HG03457 (cell line): ENCODE results near the gene PSMD8.
"Not testable (repeated sequence)": the region's sequence is repeated elsewhere in the genome, so short reads cannot be mapped to it uniquely, and the experiment has no call there.

Experiments
- ATAC-seq: cut with Tn5 transposase; IDR thresholded peaks from one replicate; pipeline ENCODE4 v1.9.1; 2021; ENCODE audit warnings: moderate number of reproducible peaks; ENCODE audit not compliant: unreplicated experiment

Gene PSMD8

DNA sequence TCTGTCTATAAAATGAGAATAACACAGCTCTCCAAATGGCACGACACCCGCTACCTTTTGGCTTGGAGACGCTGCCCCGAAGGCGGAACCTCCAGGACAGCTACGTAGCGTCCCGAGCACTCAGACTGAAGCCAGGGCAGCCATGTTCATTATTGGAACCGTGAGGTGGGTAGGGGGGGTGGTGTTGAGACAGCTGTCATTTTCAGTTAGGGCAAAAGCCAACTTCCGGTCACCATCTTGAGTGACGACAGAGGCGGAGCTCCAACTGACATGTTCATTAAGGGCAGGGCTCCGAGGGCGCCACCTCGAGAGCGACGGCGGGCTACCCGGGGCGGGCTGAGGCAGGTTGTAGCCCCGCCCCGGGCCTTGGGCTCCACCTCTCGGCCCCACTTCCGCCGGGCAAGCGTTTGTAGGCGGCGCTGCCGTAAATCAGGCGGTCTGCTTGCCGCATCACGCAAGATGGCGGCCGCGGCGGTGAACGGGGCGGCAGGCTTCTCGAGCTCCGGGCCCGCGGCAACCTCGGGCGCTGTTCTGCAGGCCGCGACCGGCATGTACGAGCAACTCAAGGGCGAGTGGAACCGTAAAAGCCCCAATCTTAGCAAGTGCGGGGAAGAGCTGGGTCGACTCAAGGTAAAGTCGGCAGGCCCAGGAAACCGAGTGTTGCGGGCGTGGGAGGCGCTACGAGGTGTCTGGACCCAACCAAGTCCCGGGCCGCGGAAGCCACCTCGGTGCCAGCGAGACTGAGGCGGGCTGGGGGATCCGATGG is at the start of gene PSMD8:
Gene PSMD8, plus strand, starts transcription at position 240 of the 766 bp plus-strand sequence. Its CDS starts 31 bp downstream, at position 271.
- peak; percentile 86 for ATAC-seq

DNA sequence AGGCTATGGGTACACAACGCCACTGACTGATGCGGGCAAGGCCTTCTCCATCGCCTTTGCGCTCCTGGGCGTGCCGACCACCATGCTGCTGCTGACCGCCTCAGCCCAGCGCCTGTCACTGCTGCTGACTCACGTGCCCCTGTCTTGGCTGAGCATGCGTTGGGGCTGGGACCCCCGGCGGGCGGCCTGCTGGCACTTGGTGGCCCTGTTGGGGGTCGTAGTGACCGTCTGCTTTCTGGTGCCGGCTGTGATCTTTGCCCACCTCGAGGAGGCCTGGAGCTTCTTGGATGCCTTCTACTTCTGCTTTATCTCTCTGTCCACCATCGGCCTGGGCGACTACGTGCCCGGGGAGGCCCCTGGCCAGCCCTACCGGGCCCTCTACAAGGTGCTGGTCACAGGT is 47.8 kb upstream of the PSMD8 start:
- no peak for ATAC-seq

DNA sequence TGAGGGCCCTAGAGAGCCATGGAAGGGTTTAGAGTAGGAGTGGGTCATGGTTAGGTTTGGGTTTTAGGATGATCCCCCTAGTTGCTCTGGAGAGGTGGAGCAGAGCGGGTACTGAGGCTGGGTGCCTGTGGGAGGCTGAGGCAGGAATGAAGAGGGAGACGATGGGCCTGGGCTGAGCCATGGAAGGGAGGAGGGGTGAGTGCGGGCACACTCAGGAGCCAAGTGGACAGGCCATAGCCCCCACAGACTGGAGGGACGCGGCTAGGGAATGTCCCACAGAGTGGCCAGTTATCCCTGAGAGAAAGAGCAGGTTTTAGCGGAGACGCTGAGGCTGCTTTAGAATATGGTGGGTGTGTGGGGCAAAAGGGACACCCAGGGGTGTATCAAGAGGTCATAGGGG is 44.7 kb upstream of the PSMD8 start:
- no peak for ATAC-seq

DNA sequence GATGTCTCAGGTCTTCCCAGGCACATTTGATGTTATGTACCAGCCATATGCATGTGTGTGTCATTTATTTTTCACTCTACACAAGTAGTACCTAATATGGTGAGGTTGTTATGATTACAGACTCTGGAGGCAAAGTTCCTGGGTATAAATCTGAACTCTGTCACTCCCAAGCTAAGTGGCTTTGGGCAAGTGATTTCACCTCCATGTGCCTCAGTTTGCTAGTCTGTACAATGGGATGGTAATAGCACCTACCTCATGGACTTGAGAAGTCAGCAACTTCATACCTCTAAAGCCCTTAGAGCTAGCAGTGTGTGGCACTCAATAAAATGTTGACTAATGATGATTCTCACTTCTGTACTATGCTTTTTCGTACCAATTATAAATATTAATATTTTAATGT is 42.6 kb upstream of the PSMD8 start:
- no peak for ATAC-seq

DNA sequence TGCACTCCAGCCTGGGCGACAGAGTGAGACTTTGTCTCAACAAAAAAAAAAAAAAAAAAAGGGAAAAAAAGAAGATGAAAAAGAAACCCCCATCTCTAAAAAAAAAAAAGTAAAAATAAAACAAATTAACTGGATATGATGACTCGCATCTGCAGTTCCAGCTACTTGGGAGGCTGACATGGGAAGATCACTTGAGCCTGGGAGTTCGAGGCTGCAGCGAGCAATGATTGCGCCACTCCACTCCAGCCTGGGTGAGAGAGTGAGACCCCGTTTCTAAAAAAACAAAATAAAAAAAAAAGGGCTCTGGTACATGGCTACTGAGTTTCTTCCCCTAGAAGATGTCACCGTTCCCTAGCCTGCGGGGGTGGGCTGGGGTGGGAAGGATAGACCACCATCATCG is 41.1 kb upstream of the PSMD8 start:
- no peak for ATAC-seq

DNA sequence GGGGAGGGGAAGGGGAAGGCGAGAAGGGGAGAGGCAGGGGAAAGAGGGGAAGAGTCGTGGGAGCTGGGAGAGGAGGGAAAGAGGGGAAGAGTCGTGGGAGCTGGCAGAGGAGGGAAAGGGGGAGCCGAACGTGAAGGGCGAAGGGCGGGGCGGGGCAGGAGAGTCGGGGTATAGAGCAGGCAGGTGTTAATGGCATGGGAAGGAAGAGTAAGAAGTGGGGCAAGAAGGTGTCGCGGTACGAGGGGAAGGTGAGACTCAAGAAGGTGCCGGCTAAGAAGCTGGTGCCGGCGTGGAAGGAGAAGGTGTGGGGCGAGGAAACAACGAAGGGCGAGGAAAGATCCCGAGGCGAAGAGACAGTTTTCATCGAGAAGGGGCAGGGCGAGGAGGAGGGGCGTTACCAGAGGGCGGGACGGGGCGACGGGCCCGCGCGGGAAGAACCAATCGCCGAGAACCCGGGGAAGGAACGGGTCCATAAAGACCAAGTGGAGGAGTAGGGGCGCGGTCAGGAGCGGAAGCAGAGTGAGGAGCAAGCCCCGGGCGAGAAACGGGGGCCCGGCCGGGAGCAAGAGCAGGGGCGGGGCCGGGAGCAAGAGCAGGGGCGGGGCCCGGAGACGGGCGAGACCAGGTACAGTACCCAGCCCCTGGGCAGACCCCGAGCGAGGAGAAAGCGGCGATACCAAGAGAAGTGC is 38.3 kb upstream of the PSMD8 start:
- peak; percentile 65 for ATAC-seq

DNA sequence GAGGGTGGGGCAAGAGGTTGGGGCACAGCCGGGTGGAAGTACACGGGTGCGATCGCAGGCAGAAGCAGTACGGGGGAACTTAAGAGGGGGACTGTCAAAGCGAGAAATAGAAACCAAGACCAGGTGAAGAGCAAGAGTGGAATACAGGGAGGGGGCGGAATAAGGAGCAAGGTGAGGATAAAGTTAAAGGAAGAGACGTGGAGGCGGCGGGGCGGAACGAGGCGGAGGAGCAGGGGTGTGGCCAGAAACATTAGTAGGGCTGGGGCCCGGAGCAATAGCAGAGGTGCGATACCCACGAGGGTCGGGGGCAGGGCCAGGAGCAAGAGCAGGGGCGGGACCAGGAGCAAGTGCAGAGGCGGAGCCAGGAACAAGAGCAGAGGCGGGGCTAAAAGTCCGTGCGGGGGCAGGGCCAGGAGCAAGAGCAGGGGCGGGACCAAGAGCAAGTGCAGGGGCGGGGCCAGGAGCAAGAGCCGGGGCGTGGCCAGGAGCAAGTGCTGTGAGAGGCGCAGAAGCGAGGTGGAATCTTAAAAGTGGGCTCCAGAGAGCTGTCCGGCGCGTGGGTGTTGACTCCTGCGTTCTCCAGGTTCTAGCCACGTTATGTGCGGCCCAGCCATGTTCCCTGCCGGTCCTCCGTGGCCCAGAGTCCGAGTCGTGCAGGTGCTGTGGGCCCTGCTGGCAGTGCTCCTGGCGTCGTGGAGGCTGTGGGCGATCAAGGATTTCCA is 37.6 kb upstream of the PSMD8 start:
- peak; percentile 38 for ATAC-seq

DNA sequence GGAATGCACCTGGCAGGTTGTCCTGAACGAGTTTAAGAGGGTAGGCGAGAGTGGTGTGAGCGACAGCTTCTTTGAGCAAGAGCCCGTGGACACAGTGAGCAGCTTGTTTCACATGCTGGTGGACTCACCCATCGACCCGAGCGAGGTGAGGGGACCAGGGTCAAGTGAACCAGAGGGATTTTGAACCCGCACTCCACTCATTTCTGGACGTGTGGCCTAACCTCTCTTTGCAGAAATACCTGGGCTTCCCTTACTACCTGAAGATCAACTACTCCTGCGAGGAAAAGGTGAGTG is 37.1 kb upstream of the PSMD8 start:
- no peak for ATAC-seq

DNA sequence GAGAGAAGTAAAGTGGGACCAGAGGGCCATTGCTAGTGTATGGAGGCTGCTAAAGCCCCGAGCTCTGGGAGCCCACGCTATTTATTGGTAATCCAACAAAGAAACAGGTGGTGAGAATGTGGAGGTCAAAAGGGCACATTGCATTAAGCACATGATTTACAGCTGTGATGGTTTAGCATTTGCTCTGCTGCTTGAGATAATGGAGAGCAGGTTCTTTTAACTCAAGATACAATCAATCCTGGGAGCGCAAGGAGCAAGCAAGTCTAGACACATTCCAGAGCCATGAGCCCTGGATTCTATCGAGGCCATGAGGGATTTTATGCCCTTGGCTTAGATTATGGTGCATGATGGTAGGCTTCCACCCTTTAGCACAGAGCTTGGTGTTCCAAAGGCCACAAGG is 35.4 kb upstream of the PSMD8 start:
- ATAC-seq, result not testable (repeated sequence)

DNA sequence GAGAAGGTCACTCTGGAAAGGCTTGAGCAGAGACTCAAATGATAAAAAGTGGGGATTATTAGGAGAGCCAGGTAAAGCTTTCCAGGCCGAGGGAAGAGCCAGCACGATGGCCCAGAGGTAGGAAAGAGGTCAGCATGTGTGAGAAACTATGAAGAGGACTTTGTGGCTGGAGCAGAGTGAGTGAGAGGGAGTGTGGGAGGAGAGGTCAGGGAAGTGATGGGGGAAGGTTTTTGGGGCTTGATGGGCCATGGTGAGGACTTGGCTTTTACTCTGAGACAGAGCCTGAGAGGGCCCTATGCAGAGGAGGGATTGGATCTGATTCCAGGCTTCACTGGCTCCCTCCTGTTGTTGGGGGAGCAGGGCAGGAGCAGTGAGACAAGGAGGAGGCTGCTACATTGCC is 33.4 kb upstream of the PSMD8 start:
- no peak for ATAC-seq

DNA sequence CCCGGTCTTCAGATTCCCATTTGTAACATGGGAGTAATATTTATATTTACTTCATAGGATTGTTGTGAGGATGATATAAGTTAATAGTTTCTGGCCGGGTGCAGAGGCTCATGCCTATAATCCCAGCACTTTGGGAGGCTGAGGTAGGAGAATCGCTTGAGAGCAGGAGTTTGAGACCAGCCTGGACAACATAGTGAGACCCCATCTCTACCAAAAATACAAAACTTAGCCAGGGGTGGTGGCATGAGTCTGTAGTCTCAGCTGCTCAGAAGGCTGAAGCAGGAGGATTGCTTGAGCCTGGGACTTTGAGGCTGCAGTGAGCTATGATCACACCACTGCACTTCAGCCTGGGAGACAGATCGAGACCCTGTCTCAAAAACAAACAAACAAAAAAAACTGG is 27.5 kb upstream of the PSMD8 start:
- no peak for ATAC-seq

DNA sequence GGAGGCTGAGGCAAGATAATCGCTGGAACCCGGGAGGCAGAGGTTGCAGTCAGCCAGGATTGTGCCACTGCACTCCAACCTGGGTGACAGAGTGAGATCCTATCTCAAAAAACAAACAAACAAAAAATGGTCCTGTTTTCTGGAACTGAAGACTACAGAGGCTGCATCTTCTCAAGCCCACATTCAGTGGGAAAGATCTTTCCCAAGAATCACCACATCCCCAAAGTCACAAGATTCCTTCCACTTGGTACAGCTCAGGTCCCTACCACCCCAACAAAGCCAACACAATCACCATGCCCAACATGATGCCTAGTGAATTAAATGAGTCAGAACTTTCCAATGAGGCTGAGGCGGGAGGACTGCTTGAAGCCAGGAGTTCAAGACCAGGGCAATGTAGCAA is 23.5 kb upstream of the PSMD8 start:
- ATAC-seq, result no peak

DNA sequence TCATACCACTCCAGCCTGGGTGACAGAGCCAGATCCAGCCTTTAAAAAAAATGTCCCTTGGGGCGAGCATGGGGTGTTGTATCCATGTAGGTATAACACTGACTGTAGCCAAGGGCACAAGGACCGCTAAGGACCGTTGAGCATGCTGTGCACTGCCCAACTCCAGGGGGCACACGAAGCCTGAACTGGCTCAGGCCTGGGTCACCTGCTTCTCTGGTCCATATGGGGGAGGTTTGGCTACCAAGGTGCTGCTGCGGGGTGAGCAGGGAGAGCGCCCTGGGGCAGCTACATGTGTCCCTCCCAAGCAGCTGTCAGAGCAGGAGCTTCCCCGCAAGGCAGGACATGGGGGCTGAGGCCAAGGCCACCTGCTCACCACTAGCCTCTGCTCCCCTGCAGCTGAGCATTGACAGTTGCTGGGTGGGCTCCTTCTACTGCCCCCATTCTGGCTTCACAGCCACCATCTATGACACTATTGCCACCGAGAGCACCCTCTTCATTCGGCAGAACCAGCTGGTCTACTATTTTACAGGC is 22.4 kb upstream of the PSMD8 start:
- ATAC-seq, result no peak

DNA sequence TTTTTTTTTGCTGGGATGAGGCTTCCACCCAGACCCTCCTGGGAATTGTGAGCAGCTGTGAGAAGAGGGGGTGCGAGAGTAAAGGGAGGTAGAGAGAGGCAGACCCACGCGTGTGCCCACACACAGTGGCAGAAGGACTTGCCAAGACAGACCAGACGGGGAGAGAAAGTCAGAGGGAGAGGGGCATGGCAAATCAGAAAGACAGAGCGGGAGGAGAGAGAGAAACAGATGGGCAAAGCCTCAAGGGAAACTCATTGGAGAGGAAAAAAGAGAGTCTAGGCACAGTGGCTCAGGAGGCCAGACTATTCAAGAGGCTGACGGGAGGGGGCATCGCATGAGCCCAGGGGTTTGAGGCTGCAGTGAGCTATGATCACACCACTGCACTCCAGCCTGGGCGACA is 21.8 kb upstream of the PSMD8 start:
- ATAC-seq, result no peak

DNA sequence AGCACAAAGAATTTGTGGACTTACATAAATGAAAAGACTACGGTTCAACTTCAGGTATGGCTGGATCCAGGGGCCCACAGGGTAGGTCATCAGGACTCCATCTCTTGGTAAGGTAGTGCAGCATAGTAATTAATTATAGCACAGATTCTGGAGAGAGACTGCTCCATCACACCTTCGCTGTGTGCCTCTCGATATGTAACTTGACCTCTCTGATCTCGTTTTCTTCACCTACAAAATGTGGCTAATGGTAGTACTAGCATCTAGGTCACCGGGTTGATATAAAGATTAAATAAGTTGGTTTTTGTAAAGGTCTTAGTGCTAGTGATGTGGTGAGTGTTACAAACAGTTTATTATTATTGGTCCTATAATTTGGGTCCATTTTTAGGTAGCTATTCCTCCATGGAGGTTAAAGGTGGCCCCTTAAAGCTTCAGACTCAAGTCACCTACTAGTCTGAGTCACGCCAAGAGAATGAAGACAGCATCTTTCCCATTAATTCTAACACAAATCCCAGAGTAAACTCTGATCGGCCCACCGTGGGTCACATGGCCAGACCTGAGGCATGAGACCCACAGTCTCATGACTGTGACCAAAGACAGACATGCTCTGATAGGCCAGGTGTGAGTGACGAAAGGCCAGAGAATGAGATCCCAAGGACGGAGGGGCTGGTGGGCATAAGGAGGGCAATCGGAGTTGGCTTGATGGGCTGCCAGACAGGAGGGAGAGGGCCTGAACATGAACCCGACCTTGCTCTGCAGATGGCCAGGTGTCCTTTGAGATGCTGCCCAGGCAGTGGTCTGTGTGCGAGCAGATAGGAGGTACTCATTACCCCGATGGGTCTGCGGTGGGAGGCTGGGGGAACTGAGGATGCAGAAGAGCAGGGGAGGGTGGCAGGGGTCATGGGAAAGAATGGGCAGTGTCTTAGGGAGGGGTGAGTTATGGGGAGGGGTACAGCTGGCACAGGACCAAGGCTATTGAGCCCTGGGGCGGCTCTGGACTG is 18.3 kb upstream of the PSMD8 start:
- ATAC-seq, result no peak

DNA sequence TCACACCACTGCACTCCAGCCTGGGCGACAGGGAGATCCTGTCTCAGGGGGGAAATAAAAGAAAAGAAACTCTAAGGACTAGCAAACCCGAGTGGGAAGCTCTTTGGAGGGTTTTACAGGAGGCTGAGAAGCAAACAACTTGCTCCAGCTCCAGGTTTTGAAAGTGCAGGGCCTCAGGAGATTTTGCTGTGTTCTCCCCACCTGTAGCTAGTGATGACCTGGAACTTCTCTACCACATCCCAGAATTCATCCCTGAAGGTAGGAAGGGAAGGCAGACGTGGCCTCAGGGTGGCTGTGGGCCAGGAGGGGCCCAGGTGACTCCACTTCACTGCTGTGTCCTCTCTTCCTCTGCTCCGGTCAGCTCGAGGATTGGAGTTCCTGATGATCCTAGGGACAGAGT is 16.3 kb upstream of the PSMD8 start:
- ATAC-seq, result no peak

DNA sequence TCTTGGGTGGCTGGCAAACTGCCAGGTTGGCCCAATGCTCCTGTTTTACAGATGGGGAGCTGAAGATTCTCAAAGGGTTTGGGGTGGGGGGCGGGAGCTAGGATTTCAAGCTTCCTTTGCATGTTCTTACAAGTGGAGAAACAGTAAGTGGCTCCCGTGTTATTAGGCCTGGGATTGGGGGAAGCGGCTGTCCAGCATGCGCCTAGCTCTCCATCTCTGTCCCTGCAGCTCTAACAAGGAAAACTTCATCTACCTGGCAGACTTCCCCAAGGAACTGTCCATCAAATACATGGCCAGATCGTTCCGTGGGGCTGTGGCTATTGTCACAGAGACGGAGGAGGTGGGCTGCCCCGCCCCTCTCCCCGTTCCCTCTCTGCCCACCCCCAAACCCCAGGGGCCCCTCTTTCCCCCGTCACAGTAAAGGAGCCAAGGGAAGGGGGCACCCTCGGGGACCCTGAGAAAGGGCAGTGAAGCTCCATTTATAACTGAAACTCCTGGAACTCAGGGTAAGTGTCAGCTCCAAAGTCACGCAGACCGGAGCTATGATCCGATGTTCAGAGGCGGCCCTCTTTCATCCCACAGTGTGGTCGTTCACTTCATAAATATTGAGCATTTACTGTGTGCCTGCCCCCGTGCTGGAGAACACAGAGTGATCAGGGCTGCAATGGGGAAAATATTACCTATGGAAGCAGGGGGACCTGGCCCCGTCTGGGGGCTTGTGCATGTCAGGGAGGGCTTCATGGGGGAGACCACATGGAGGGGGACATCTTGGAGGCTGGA is 14.9 kb upstream of the PSMD8 start:
- no peak for ATAC-seq

DNA sequence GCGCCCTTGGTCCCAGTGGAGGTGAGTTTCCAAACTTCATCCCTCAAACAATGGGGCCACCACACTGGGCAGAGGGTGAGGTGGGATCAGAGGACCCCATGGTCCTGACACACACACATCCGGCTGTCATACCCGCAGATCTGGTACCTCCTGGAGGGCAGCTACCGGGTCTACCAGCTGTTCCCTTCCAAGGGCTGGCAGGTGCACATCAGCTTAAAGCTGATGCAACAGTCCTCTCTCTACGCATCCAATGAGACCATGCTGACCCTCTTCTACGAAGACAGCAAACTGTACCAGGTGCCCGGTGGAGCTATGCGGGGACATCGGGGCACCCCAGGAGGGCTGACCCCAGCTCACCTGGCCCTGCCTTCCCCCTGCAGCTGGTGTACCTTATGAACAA is 14.0 kb upstream of the PSMD8 start:
- ATAC-seq, result no peak

DNA sequence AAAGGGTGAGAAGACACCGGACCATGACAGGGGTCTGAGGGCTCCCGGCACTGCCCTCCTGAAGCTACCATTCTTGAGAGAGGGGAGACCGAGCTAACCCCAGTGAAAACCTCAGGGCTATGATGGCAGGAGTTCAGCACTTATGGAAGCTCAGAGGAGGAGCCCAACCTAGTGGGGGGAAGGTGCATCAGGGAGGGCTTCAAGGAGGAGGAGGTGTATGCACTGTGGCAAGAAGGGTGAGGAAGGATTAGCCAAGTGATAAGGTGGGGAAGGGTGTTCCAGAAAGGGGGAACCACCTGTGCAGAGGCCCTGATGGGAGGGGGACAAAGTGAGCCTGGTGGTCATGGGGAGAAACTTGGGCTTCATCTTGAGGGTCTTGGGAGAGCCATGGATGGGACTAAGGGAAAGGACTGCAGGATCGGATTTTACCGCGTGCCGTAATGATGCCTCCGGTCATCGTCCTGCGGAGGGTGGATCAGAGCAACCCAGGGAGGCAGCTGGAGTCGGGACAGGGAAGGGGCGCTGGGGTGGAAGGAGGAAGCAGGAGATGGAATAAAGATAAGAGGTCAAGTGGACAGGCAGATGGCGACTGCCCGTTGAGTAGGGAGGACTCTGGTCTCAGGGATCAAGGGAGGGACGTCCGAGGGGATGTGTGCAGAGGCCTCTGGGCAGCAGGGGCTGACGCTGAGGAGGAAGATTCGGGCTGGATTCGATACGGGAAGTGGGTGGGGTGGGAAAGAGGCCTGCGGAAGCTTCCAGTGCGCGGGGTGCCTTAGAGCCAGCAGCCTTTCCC is 13.3 kb upstream of the PSMD8 start:
- no peak for ATAC-seq
